Femur (tissue), 1 donor: Measurements from ENCODE around the gene RTN4.

ENCODE experiments used
- DNase-seq: peaks from one replicate; pipeline ENCODE4 v3.0.0-alpha.2; 2017

Gene RTN4

DNA sequence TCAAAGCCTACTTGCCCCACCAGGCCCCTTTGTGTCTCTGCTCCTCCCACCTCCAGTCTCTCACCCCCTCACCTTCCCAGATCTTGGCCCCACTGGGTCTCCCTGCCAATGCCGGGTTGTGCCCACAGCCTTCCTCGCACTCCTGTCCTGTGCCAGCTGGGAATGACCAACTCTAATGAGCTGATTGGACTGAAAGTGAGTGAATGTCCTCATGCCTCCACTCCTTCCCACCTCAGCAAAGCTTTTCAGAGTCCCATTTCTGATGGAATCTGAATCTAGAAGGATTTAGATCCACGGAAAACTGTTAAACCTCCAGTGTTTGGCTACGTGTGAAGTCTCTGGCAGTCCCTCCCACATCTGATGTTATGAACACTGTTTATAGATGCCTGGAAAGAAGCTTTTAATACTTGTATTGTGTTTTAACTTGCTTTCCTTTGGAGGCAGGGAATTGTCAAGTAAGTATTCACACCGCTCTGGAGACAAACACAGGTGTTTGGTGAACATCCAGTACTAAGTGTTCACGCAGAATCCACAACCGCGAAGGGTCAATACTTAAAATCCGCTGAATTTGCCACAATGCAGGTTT is 103.9 kb downstream of the RTN4 start:
- DNase-seq, result no peak

DNA sequence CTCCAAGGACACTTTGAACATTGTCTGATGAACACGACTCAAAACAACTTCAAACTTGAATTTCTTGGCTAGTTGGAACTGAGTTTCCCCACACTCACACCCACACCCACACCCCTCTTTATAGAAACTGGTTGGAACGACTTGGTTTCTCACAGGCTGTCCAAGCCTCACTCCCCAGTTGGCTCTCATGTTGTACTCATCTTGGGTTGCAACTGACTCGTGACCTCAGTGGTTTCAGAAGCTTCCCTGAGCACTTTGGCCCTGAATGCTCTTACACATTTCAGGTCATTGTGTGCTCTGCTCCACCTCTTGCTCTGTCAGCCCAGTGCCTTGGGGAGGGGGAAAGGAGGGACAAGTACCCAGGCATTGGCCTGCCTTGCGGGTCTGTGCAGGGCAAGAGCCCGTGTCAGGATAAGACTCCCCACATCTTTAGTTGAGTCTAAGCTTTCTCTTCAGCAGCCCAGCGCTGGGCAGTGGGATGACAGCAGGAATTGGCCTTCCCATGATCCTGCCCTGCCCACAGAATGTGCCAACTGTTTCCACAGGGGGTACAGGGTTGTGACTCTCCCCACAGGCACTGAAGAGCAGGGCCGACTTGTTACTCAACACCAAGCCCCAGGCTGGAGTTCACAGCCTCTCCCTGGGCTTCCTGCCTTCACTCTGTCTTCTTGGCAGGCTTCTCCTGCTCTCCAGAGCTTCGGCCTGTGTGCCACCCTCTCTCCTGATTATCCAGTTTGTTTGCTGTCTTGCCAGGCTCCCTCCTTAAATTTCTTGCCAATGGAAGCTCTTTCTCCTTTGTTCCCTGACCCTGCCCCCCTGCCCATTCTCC is 104.6 kb downstream of the RTN4 start:
- peak; percentile 52 for DNase-seq

DNA sequence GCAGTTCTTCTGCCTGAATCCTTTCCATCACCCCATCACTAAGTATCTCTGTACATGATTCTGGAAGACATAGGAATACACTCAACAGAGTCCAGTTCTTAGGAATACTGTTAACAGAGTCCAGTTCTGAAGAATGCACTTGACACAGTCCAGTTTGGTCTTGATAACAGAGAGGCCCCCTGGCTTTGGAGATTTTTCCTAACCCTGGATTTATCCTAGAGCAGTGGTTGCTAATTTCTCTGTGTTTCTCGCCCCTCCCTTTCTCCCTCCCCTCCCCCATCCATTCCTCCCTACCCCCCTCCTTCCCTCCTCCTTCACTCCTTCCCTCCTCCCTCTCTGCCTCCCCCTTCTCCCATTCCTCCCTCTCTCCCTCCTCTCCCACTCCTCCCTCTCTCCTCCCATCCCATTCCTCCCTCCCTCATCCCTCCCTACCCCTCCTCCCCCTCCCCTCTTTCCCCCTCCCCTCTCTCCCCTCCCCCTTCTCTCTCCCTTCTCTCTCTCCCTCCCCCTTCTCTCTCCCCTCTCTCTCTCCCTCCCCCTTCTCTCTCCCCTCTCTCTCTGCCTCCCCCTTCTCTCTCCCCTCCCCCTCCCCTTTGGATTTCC is 105.4 kb downstream of the RTN4 start:
- no peak for DNase-seq

DNA sequence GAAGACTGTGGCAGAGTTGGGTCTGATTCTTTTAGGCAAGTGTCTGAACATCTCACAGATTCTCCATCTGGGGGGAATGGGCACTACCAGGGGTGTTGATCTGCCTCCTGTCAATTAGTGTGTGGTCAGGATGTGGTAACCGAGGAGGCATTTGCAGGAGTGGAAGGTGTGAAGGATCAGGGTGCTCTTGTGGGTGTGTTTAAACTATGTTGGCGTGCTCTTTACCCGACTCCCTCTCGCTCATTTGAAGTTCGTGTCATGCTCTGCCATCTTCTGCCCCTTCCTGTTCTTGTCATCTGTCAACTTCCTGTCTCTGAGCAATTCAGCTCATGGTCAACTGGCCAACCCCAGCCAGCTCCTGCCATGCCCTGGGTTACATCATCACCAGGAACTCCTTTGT is 107.9 kb downstream of the RTN4 start:
- no peak for DNase-seq

DNA sequence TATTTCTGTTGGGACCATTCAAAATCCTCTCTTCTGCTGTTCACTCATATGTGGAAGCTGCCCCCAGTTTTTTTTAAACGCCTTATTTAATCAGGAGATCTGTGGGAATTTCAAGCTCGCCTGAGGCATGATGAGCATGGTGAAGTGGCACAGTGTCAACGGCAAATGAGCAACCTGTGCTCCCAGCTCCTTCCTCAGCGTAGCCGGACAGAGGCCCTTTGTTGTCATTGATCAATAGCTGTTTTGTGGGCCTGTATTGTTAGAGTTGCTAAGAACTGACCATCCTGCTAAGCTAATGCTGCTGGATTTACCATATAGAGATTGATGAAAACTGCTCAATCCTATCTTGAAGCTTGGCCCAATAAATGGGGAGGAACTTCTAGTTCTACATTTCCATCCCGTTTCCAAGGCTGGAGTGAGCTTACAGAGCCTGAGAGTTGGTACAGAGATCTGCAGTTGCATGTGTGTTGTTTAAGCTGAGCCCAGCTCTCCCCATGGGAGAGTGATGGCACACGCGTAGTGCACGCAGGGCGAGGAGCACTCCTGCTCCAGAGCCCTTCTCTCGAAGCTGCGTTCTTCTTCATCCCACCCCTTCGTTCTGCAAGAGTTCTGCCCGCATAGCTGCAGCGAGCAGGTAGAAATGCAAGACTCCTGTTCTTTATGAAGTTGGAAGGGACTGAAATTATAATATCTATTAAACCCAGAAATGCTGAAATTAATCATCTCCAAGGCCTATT is 108.8 kb downstream of the RTN4 start:
- no peak for DNase-seq

DNA sequence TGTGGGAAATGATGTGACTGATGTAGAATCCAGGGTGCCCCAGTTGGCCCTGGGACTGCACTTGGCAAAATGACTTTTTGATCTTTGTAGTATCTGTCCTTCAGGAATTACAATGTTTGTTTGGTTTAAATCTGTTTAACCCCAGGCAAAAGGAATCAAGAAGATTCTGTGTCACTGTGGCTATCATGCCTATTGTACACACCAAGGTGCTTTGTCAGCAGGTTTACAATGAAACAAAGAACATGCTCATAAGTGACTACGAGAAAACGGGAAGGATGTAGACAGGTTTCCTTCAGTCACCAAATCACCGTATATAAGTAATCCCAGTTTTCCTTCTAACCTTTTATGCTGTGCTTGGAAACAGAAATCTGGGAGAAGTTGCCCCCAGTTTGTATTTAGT is 109.5 kb downstream of the RTN4 start:
- DNase-seq, result no peak

DNA sequence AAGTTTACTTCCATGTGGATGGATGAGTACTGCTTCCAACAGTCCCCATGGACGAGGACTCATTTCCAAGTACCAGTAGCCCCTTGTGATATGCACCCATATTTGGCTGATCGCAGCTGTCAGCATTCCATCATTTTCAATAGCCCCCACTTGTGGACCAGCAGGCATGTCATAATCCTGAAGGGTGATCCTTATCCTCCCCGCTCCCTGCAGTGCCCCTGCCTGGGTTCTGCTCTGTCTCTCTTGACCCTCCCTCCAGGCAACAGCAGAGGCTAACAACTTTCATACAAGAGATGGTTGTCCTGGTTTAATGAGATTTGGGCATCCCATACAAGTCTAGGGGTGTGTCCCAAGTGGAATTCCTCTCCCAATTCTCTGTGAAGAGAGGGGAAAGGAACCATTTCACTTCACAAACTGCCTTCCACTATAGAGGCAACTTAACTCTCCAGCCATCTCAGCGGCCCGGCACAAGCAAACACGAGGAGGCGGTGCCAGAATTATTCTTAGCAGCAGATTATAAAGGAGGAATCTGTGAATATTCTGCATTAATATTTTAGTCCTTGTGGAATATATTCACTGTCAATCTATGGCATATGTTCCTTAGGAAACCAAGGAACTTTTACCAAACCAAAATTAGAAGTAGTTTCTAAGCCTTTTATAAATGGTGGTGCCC is 110.7 kb downstream of the RTN4 start:
- no peak for DNase-seq

DNA sequence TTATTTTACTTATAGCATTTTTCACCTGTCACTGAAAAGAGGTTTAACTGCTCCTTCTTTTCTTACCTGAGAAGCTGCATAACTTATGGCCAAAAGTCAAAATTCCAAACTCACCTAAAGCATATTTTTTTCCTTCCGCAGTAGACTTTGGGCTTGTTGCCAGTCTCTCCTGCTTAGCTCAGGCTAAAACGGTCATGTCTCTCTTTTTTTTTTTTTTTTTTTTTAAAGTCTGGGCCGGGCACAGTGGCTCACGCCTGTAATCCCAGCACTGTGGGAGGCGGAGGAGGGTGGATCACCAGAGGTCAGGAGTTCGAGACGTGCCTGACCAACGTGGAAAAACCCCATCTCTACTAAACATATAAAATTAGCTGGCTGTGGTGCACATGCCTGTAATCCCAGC is 113.5 kb downstream of the RTN4 start:
- no peak for DNase-seq

DNA sequence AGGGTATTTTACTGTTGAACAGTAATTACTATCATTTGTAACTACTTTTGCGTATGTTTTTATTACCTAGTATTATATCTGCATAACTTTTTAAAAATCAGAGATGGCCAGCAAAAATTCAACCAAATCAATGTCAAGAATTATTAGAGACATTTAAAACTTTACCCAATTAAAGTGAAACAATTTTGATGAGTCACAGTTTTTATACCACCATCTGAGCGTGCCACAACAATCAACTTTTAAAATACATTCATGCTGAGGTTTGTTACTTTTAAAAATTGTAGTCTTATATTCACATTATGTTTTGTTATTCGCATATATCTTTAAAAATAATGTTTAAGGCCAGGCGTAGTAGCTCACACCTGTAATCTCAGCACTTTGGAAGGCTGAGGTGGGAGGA is 114.9 kb downstream of the RTN4 start:
- DNase-seq, result no peak

DNA sequence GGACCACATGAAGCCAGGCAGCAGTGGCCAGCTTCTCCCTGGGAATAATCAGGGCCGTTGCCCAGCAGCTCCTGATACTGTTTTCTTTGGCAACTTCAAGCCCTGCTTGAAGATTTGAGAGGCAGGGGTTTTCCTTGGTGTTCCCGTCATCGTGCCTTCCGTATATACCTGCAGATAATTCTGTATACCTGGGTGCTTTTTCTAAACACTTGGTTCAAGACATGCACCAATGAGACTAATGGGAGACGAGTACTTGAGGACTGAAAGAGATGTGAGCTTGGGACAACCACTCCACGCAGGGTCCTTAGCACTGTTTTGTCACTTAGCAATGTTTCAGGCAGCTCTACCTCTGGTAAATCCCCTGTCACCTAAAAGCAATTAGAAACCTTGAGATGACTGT is 118.8 kb downstream of the RTN4 start:
- no peak for DNase-seq

DNA sequence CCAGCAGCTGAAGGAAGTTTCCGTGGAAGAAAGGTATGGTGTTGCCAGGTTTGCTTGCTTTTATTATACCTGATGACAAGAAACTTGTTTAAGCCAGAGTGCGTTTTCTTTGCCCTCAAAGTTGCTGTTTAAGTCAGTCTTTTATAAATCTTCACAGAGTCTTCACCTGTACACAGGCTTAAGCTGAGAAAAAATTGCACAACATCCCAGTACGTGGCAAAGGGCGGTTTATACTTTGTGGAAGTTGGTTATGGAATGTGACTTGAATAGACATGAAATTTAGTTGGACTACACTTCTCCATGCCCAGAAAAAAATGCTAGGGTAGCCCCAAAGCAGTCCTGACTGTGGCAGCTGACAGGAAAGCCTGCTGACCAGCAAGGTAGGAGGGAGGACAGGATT is 121.5 kb downstream of the RTN4 start:
- DNase-seq, result no peak

DNA sequence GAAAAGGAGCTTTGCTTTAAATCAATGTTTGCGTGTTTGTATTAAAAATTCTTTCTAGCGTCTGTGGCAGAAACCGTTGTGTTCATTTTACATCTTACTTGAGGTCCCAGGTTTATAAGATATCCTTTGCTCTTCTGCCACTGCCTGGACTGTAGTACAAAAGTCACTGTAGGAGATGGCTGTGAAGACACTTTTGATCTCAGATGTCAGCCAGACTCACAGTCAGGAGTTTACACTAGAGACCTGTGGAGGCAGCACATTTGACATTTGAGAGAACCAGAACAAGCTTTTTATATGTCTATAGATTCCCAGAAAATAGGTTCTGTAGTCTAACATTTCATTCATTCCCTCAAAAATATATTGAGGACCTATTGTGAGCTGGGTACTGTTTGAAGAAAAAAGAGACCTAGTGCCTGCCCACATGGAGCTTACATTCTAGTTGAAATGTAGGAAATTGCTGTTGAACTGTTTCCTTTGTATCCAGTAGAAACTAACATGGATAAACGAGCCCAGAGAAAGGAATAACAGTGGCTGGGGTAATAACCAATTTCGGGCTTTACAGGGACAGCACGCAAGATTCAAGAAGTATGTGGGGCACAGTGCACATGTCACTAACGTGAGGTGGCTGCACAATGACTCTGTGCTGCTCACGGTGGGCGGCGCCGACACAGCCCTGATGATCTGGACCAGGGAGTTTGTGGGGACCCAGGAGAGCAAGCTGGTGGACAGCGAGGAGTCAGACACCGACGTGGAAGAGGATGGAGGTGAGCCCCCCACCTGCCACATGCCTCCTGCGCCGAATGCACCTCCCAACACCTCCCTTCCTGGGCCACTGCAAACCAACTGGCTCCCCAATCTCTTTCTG is 122.3 kb downstream of the RTN4 start:
- DNase-seq, result no peak

DNA sequence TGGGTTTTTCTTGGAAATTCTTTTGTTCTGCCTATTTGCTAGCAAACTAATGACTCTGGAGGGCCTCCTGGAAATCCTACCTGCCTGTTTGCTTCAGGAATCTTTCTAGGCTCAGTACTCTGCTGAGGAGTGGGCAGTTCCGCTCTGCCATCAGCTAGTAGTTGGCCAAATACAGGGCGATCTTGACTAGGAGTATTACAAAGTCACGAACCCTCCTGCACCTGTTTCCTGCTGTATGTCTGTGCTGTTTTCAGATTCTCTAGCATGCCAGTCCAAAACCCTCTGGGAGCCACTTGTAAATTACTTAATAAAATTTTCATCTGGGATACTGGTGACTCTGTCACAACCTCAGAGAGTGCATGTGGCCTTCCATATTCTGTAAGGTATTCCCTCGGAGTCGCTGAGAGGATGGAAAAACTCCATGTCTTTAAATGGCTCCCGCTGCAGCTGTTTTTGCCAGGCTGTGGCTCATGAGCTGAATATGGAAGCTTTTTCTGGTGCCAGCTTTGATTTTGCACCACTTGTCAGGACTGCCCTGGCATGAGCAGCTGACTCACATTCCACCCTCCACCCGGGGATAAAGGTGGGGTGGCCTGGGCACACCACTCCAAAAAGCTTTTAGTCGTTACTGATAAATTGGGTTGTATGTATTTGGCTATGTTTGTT is 123.0 kb downstream of the RTN4 start:
- DNase-seq, result peak; percentile 32

DNA sequence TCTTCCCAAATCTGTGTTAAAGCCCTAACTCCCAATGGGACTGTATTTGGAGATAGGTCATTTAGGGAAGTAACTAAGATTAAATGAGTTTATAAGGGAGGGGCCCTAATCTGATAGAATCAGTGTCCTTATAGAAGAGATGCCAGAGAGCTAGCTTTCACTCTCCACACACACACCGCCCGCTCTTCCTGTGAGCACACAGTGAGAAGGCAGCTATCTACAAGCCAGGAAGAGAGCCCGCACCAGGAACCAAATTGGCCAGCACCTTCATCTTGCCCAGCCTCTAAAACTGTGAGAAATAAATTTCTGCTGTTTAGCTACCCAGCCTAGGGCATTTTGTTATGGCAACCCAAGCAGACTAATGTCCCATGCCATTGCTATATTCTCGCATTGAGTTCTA is 125.2 kb downstream of the RTN4 start:
- DNase-seq, result no peak

DNA sequence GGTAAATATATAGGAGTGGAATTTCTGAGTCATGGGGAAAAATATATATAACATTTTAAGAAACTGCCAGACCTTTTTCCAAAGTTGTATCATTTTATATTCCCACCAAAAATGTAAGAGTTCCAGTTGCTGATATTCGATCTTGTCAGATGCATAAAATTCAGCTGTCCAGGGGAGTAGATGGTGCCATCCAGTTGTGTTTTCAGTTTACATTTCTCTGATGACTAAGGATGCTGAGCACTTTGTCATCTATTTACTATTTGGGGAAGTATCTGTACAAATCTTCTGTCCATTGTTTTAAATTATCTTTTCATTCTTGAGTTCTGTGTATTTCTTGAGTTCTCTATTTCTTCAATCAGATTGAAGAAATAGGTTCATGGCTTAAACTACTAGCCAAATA is 126.1 kb downstream of the RTN4 start:
- DNase-seq, result no peak
